SK-N-SH (cell line): ENCODE results near the gene TFR2.

ENCODE experiments used
- CTCF ChIP-seq: fragments of 200-600 bp; sonication (generic); IDR thresholded peaks from 2 replicates; pipeline ENCODE4 v1.6.1; 2017; ENCODE audit warnings: antibody characterized with exemption, mild to moderate bottlenecking, moderate library complexity
- MAX ChIP-seq: IDR thresholded peaks from 2 replicates; pipeline ENCODE4 v1.4.0; 2012; ENCODE audit warnings: low read depth
- USF2 ChIP-seq: fragments of 150-350 bp; IDR thresholded peaks from 2 replicates; pipeline ENCODE4 v1.6.1; 2017; ENCODE audit warnings: antibody characterized with exemption, low read length, low read depth, borderline replicate concordance

- no peak for TF ChIP-seq USF2
- TF ChIP-seq CTCF: no peak
- no peak for TF ChIP-seq MAX
Observed at GRCh38 chr7:100604976-100605911, 36.1 kb downstream of the TFR2 start.
